Measurements from ENCODE around the gene FLYWCH2.

DNA sequence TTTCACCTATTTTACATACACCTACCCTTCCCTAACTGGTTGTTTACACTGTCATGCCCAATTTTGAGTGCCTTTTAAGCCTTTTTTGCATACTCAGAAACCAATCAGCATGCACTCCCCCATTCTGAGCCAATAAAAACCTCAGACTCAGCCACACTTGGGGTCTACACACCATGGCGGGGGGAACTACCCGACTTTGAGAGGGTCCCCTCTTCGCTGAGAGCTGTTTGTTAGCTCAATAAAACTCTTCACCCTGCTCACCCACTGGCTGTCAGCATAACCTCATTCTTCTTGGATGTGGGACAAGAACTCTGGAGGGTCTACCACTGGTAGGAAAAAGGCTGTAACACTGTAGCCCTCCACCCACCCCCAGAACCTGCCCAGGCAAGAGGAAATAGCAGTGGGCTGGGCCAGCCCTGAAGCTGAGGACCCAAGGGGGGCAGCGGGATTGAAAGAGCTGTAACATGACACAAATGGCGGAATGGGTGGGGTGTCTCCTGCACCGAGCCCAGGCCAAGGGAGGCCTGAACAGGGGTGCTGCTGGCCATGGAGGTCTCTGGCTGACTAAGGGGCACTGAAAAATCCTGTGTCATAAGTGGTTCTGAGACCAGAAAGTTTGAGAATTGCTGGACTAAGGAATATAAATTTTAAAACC is 3.0 kb upstream of the FLYWCH2 start:
- TF ChIP-seq POLR2A (IDR thresholded peaks at IDR 0.05): no peak
- TF ChIP-seq, protein P1, sequence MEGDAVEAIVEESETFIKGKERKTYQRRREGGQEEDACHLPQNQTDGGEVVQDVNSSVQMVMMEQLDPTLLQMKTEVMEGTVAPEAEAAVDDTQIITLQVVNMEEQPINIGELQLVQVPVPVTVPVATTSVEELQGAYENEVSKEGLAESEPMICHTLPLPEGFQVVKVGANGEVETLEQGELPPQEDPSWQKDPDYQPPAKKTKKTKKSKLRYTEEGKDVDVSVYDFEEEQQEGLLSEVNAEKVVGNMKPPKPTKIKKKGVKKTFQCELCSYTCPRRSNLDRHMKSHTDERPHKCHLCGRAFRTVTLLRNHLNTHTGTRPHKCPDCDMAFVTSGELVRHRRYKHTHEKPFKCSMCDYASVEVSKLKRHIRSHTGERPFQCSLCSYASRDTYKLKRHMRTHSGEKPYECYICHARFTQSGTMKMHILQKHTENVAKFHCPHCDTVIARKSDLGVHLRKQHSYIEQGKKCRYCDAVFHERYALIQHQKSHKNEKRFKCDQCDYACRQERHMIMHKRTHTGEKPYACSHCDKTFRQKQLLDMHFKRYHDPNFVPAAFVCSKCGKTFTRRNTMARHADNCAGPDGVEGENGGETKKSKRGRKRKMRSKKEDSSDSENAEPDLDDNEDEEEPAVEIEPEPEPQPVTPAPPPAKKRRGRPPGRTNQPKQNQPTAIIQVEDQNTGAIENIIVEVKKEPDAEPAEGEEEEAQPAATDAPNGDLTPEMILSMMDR (IDR thresholded peaks at IDR 0.05): no peak

Measured in Peyer's patch (tissue), 4 donors.